ENCODE measurements around the gene WDR5. TPM values are rescaled to one million over a fixed set of nuclear protein-coding genes. Genes with fewer than 3 reads are reported as not detected.

WDR5 gene
- total and polyA plus RNA-seq, 2 of the 13 experiments (the other 11 are each of a cell fraction or from before 2014, with no cell fraction given), result 34.3 TPM

DNA sequence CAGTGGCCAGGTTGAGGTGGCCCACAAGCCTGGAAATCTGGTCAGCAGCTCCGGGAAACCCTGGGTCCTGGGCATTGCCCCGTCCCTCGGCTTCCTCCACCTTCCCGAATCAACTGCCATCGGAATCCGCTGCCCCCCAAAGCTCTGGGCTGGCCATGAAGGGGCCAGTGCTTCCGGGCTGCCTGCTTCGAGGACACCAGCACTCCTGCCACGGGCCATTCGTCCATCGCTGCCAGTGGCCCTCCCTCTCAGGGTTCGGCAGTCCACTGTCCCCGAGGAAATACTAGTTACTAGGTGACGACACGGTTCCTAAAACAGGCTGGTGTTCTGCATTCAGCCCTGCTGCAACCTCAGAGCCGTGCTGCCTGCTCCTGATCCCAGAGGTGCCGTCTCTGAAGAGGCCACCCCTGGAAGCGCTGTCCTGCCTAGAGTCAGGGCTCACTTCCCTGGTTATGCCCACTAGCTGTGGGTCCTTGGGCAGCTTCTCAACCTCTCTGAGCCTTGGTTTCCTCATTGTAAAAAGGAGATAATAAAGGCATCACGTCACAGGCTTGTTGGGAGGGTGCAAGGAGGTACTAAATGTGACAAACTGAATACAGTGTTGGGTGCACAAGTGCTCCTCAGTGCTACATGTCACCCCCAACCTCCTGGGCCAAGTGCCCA lies 3.5 kb upstream of the WDR5 start:
- CTCF ChIA-PET (ENCODE audit: low intra/inter-chr PET ratio, low total read pairs), result no interaction called here
- ATAC-seq, result no peak
- intact Hi-C loops (cut with micrococcal nuclease; ENCODE audit: unreplicated experiment), result no loop called here

More for the DNA sequence above, 3.5 kb upstream of the WDR5 start:
- Histone ChIP-seq H3K9ac (ENCODE audit: insufficient read depth, low read depth, low read length) (no peak overlapping the region), H3K9me3 (ENCODE audit: low read length) (no peaks in the 10 kb centered on the region), H3K27ac (ENCODE audit: extremely low read length, insufficient read depth, low read length) (no peak overlapping the region), H3K4me3 (replicated peaks in 1 of 3; ENCODE audit: insufficient read depth in 1 of 3, low read depth in 2 of 3, low read length in 3 of 3) (peak overlapping the region in 1 of 3 experiments; percentile 49; a peak in 1 of 6 replicates), H3K36me3 (replicated peaks in 1 of 2; ENCODE audit: control insufficient read depth in 1 of 2, insufficient read depth in 2 of 2, low read length in 2 of 2) (no peaks in the 10 kb centered on the region), H4K20me1 (ENCODE audit: insufficient read depth, low read length) (no peaks in the 10 kb centered on the region), H3K79me2 (ENCODE audit: insufficient read depth, low read length) (peaks cover 12% of the 10 kb centered on the region), H3K27me3 (ENCODE audit: control insufficient read depth in 1 of 2, insufficient read depth in 2 of 2, low read length in 2 of 2) (peaks cover 0 to 21% of the 10 kb centered on the region in 2 experiments; a peak in 2 of 5 replicates), H3K4me2 (ENCODE audit: low read depth, low read length) (peak overlapping the region; percentile 75), H2AFZ (ENCODE audit: low read length) (no peak overlapping the region), H3K4me1 (ENCODE audit: insufficient read depth, low read length) (peaks cover 52% of the 10 kb centered on the region)
- POLR2A ChIA-PET, result no interaction called here
- DNase-seq (ENCODE audit: low spot score), result no peak
- TF ChIP-seq, protein P1, sequence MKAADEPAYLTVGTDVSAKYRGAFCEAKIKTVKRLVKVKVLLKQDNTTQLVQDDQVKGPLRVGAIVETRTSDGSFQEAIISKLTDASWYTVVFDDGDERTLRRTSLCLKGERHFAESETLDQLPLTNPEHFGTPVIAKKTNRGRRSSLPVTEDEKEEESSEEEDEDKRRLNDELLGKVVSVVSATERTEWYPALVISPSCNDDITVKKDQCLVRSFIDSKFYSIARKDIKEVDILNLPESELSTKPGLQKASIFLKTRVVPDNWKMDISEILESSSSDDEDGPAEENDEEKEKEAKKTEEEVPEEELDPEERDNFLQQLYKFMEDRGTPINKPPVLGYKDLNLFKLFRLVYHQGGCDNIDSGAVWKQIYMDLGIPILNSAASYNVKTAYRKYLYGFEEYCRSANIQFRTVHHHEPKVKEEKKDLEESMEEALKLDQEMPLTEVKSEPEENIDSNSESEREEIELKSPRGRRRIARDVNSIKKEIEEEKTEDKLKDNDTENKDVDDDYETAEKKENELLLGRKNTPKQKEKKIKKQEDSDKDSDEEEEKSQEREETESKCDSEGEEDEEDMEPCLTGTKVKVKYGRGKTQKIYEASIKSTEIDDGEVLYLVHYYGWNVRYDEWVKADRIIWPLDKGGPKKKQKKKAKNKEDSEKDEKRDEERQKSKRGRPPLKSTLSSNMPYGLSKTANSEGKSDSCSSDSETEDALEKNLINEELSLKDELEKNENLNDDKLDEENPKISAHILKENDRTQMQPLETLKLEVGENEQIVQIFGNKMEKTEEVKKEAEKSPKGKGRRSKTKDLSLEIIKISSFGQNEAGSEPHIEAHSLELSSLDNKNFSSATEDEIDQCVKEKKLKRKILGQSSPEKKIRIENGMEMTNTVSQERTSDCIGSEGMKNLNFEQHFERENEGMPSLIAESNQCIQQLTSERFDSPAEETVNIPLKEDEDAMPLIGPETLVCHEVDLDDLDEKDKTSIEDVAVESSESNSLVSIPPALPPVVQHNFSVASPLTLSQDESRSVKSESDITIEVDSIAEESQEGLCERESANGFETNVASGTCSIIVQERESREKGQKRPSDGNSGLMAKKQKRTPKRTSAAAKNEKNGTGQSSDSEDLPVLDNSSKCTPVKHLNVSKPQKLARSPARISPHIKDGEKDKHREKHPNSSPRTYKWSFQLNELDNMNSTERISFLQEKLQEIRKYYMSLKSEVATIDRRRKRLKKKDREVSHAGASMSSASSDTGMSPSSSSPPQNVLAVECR (CRISPR knock-in tag; IDR thresholded peaks at IDR 0.05; ENCODE audit: borderline replicate concordance), result 0 out of 2 replicates have a peak, but pooled peaks have one; percentile 24
- TF ChIP-seq SRSF9 (IDR thresholded peaks at IDR 0.05; ENCODE audit: borderline replicate concordance, insufficient read depth, low read depth, low read length, poor library complexity, severe bottlenecking) (no peak), ZNF768 (CRISPR knock-in tag; IDR thresholded peaks at IDR 0.05) (peak; percentile 92), CCAR2 (optimal IDR thresholded peaks at IDR 0.05; ENCODE audit: low read depth, low read length) (no peak), TBX2 (CRISPR knock-in tag; IDR thresholded peaks at IDR 0.05; ENCODE audit: borderline replicate concordance) (0 out of 2 replicates have a peak, but pooled peaks have one; percentile 14), ZMYM3 (CRISPR knock-in tag; IDR thresholded peaks at IDR 0.05) (peak; percentile 47; the same call in 1 of the 2 replicates), ZNF382 (CRISPR knock-in tag; IDR thresholded peaks at IDR 0.05; ENCODE audit: borderline replicate concordance) (no peak), AGO1 (IDR thresholded peaks at IDR 0.05; ENCODE audit: low read depth, low read length, poor library complexity, severe bottlenecking) (peak; percentile 27), NFKB2 (CRISPR knock-in tag; IDR thresholded peaks at IDR 0.05; ENCODE audit: borderline replicate concordance) (no peak)
- TF ChIP-seq, protein P2, sequence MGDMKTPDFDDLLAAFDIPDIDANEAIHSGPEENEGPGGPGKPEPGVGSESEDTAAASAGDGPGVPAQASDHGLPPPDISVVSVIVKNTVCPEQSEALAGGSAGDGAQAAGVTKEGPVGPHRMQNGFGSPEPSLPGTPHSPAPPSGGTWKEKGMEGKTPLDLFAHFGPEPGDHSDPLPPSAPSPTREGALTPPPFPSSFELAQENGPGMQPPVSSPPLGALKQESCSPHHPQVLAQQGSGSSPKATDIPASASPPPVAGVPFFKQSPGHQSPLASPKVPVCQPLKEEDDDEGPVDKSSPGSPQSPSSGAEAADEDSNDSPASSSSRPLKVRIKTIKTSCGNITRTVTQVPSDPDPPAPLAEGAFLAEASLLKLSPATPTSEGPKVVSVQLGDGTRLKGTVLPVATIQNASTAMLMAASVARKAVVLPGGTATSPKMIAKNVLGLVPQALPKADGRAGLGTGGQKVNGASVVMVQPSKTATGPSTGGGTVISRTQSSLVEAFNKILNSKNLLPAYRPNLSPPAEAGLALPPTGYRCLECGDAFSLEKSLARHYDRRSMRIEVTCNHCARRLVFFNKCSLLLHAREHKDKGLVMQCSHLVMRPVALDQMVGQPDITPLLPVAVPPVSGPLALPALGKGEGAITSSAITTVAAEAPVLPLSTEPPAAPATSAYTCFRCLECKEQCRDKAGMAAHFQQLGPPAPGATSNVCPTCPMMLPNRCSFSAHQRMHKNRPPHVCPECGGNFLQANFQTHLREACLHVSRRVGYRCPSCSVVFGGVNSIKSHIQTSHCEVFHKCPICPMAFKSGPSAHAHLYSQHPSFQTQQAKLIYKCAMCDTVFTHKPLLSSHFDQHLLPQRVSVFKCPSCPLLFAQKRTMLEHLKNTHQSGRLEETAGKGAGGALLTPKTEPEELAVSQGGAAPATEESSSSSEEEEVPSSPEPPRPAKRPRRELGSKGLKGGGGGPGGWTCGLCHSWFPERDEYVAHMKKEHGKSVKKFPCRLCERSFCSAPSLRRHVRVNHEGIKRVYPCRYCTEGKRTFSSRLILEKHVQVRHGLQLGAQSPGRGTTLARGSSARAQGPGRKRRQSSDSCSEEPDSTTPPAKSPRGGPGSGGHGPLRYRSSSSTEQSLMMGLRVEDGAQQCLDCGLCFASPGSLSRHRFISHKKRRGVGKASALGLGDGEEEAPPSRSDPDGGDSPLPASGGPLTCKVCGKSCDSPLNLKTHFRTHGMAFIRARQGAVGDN (CRISPR knock-in tag; IDR thresholded peaks at IDR 0.05), result peak; percentile 35
- TF ChIP-seq, protein P3, sequence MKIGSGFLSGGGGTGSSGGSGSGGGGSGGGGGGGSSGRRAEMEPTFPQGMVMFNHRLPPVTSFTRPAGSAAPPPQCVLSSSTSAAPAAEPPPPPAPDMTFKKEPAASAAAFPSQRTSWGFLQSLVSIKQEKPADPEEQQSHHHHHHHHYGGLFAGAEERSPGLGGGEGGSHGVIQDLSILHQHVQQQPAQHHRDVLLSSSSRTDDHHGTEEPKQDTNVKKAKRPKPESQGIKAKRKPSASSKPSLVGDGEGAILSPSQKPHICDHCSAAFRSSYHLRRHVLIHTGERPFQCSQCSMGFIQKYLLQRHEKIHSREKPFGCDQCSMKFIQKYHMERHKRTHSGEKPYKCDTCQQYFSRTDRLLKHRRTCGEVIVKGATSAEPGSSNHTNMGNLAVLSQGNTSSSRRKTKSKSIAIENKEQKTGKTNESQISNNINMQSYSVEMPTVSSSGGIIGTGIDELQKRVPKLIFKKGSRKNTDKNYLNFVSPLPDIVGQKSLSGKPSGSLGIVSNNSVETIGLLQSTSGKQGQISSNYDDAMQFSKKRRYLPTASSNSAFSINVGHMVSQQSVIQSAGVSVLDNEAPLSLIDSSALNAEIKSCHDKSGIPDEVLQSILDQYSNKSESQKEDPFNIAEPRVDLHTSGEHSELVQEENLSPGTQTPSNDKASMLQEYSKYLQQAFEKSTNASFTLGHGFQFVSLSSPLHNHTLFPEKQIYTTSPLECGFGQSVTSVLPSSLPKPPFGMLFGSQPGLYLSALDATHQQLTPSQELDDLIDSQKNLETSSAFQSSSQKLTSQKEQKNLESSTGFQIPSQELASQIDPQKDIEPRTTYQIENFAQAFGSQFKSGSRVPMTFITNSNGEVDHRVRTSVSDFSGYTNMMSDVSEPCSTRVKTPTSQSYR (CRISPR knock-in tag; IDR thresholded peaks at IDR 0.05; ENCODE audit: borderline replicate concordance), result no peak
- FAIRE-seq, result no peak
- WGBS (ENCODE audit: low lambda C conversion rate), result 56% methylated on average over 6 of the region's 19 CpGs
- in situ Hi-C loops (cut with HindIII; ENCODE audit: extremely low pct_ligation_motif_present, low pct_unique_long_range_greater_than_20kb), result no loop called here
- no TSS peak for BruUV-seq (replicated peaks)
